ENCODE data around the gene KANSL1.
A peak's percentile ranks its signal among the peaks of the same experiment; 100 is the strongest.
"Not testable (repeated sequence)": the region's sequence is repeated elsewhere in the genome, so short reads cannot be mapped to it uniquely, and the experiment has no call there.

Gene KANSL1, protein sequence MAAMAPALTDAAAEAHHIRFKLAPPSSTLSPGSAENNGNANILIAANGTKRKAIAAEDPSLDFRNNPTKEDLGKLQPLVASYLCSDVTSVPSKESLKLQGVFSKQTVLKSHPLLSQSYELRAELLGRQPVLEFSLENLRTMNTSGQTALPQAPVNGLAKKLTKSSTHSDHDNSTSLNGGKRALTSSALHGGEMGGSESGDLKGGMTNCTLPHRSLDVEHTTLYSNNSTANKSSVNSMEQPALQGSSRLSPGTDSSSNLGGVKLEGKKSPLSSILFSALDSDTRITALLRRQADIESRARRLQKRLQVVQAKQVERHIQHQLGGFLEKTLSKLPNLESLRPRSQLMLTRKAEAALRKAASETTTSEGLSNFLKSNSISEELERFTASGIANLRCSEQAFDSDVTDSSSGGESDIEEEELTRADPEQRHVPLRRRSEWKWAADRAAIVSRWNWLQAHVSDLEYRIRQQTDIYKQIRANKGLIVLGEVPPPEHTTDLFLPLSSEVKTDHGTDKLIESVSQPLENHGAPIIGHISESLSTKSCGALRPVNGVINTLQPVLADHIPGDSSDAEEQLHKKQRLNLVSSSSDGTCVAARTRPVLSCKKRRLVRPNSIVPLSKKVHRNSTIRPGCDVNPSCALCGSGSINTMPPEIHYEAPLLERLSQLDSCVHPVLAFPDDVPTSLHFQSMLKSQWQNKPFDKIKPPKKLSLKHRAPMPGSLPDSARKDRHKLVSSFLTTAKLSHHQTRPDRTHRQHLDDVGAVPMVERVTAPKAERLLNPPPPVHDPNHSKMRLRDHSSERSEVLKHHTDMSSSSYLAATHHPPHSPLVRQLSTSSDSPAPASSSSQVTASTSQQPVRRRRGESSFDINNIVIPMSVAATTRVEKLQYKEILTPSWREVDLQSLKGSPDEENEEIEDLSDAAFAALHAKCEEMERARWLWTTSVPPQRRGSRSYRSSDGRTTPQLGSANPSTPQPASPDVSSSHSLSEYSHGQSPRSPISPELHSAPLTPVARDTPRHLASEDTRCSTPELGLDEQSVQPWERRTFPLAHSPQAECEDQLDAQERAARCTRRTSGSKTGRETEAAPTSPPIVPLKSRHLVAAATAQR (N-terminal part only)

DNA sequence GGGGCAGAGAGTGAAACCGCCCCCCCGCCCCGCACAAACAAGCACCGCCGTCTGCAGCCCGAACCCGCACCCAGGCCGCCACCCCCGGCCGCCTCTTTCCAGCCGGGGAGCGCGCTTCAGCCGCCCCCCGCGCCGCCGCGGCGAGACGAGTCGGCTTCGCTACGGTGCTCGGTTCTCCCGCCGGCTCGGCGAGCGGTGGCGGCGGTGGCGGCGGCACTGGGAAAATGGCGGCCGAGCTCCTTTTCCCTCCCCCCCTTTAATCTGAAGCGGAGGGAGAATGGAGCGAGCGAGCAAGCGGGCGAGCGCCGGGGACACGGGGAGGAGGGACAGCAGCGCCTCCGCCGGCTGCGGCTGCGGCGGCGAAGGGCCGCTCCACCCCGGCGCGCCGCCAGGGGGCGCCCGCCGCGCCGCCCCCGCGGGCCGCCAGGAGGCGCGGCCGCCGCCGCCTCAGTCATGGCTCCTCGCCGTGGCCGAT lies at the start of gene KANSL1:
KANSL1 (minus strand) TSS at position 279 of the 475 bp plus-strand sequence. CDS start 21,286 bp downstream, outside the sequence.
- no peaks in the 10 kb centered on the region for H3K36me3 ChIP-seq (ENCODE audit: insufficient read depth, low read length)
- H3K4me1 ChIP-seq (ENCODE audit: insufficient read depth, low read length) = peaks cover 12% of the 10 kb centered on the region
- peak within 1 kb of the TSS; percentile 99 for H3K9ac ChIP-seq (ENCODE audit: low read depth, low read length)
- H3K9me3 ChIP-seq (ENCODE audit: control insufficient read depth, insufficient read depth, low read length) = peaks cover 7% of the 10 kb centered on the region; the same call in 1 of the 2 replicates

DNA sequence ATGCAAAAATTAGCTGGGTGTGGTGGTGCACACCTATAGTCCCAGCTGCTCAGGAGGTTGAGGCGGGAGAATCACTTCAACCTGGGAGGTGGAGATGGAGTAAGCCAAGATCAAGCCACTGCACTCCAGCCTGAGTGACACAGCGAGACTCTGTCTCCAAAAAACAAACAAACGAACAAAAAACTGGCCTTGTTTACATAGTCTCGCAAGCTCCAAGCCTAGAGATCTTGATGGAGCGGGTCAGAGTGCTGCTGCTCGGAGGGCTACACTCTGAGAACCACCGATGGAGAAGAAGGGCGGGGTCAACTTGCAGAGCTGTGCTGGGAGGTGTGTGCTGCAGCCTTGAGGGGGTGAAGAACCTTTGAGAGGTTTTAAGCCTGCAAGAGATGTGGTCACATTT lies 38.1 kb upstream of the KANSL1 start:
- H3K9ac ChIP-seq (ENCODE audit: low read depth, low read length); H3K4me1 ChIP-seq (ENCODE audit: insufficient read depth, low read length); H3K36me3 ChIP-seq (ENCODE audit: insufficient read depth, low read length); H3K9me3 ChIP-seq (ENCODE audit: control insufficient read depth, insufficient read depth, low read length): not testable (repeated sequence)

DNA sequence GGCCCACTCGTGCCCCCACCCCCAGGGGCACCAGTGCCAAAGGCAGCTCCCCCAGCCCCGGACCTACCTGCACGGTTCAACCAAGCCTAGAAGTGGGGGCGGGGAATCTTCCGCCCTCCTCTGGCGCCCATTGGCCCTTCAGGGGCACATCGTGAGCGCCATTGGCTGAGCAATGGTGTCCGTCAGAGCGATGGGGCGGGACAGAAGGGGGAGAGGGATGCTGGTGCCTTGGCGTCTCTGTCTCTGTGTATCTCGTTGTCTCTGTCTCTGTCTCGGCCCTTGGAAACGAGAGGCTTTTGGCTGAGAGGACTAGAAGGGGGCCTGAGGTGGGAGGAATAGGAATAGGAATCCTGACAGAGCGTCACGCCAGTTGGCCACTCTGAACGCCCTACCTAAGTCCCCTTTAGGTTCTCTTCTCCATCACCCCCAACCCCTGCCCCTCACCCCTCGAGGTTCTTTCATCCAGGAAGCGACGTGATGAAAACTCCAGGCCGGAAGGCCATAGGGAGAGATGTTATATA lies 32.1 kb upstream of the KANSL1 start:
- not testable (repeated sequence) for H3K4me1 ChIP-seq (ENCODE audit: insufficient read depth, low read length); H3K9me3 ChIP-seq (ENCODE audit: control insufficient read depth, insufficient read depth, low read length); H3K36me3 ChIP-seq (ENCODE audit: insufficient read depth, low read length)
- H3K9ac ChIP-seq (ENCODE audit: low read depth, low read length) = peak overlapping the region; percentile 36; the same call in 1 of the 2 replicates

DNA sequence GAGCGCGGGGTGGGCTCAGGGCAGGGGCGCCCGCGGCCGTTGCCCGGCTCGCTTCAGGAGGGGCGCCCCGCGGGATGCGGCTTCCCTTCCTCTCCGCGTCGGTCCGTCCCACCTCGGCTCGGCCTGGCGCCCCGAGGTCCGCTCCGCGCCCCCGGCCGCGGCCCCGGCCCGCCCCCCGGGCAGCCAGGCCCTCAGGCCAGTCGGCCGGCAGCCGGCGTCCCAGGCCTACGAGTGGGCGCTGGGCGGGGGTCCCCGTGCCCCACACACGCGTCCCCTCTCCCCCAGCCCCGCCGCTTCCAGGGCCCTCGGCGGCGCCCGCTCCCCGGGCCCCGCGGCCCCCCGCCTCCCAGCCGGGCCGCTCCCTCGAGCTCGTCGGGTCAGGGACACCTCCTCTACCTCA lies 31.6 kb upstream of the KANSL1 start:
- not testable (repeated sequence) for H3K4me1 ChIP-seq (ENCODE audit: insufficient read depth, low read length); H3K9me3 ChIP-seq (ENCODE audit: control insufficient read depth, insufficient read depth, low read length); H3K36me3 ChIP-seq (ENCODE audit: insufficient read depth, low read length)
- H3K9ac ChIP-seq (ENCODE audit: low read depth, low read length) = peak overlapping the region; percentile 36; the same call in 1 of the 2 replicates

DNA sequence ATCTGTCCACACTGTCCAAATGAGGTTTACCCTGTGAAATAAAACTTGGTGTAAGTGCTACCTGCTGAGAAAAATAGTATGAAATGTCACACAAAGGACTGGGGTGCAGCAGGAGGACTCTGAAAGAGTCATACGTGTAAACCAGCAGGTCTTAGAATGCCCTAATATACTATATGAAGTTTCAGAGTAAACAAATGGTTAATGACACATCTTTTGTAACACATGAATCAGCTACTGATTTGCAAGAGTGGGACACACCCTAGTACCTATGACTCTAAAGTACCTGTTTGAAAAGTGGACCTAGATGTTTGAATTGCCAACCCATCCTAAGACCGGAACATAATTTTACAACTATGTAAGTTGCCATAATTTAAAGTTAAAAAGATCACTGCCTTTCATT lies 29.8 kb upstream of the KANSL1 start:
- H3K36me3 ChIP-seq (ENCODE audit: insufficient read depth, low read length); H3K9me3 ChIP-seq (ENCODE audit: control insufficient read depth, insufficient read depth, low read length); H3K4me1 ChIP-seq (ENCODE audit: insufficient read depth, low read length); H3K9ac ChIP-seq (ENCODE audit: low read depth, low read length): not testable (repeated sequence)

DNA sequence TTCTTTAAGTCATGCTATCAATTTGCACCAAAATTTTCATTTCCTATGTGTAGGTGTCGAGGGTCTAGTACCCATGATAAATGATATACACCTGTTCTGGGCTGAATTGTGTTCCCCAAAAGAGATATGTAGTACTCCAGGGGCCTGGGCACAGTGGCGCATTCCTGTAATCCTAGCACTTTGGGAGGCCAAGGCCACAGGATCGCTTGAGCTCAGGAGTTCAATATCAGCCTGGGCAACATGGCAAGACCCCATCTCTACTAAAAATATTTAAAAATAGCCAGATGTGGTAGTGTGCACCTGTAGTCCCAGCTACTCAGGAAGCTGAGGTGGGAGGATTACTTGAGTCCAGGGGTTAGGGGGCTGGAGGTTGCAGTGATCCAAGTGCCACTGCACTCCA lies 23.5 kb upstream of the KANSL1 start:
- H3K9me3 ChIP-seq (ENCODE audit: control insufficient read depth, insufficient read depth, low read length) = no peaks in the 10 kb centered on the region
- peaks cover 5% of the 10 kb centered on the region; the same call in 1 of the 2 replicates for H3K36me3 ChIP-seq (ENCODE audit: insufficient read depth, low read length)
- H3K9ac ChIP-seq (ENCODE audit: low read depth, low read length) = no peak overlapping the region
- 0 out of 2 replicates have a peak, but pooled peaks cover 3% of the 10 kb centered on the region for H3K4me1 ChIP-seq (ENCODE audit: insufficient read depth, low read length)

DNA sequence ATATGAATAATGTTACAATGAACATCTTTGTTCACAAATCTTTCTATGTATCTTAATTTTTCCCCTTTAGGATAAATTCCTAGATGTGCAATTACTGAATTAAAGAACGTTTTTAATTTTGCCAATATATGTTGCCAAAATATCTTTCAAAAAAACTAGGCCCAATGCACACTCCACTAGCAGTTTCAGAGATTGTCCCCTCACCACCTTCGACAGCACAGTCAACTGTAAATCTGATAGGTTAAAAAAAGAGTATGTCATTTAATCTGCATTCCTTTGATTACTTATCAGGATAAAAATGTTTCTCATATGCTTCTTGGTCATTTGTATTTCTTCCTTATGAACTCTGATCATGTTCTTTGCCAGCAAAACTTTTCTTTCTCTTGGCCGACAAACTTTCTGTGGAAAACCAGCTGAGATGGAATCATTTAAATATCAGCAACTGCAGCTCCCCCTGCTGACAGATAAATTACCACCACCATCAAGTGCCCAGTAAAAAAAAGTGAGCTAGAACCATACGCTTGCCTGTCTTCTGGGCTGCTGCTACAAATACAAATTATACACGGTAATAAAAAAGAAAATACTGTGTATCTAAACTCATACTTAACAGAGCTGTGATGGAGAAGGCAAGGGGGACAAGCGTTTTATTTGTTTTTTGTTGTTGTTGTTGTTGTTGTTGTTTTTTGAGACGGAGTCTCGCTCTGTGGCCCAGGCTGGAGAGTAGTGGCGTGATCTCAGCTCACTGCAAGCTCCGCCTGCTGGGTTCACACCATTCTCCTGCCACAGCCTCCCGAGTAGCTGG lies 19.6 kb upstream of the KANSL1 start:
- 0 out of 2 replicates have a peak, but pooled peaks cover 3% of the 10 kb centered on the region for H3K4me1 ChIP-seq (ENCODE audit: insufficient read depth, low read length)
- peaks cover 2% of the 10 kb centered on the region; the same call in 1 of the 2 replicates for H3K36me3 ChIP-seq (ENCODE audit: insufficient read depth, low read length)
- H3K9me3 ChIP-seq (ENCODE audit: control insufficient read depth, insufficient read depth, low read length) = no peaks in the 10 kb centered on the region
- H3K9ac ChIP-seq (ENCODE audit: low read depth, low read length) = no peak overlapping the region

DNA sequence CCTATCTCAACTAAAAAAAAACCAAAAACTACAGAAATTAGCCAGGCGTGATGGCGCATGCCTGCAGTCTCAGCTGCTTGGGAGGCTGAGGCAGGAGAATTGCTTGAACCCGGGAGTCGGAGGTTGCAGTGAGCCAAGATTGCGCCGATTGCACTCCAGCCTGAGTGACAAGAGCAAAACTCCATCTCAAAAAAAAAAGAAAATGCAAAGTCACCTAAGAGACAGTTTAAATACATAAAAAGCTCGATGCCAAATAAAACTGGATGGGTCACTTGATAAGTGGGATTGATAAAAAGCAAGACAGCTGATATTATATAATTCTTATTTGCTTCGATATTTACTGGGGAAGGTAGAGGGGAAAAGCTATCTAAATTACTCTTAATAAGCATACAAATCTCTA lies 15.8 kb upstream of the KANSL1 start:
- Histone ChIP-seq H3K4me1 (ENCODE audit: insufficient read depth, low read length) (0 out of 2 replicates have a peak, but pooled peaks cover 3% of the 10 kb centered on the region), H3K36me3 (ENCODE audit: insufficient read depth, low read length) (peaks cover 2% of the 10 kb centered on the region), H3K9ac (ENCODE audit: low read depth, low read length) (no peak overlapping the region), H3K9me3 (ENCODE audit: control insufficient read depth, insufficient read depth, low read length) (no peaks in the 10 kb centered on the region)

DNA sequence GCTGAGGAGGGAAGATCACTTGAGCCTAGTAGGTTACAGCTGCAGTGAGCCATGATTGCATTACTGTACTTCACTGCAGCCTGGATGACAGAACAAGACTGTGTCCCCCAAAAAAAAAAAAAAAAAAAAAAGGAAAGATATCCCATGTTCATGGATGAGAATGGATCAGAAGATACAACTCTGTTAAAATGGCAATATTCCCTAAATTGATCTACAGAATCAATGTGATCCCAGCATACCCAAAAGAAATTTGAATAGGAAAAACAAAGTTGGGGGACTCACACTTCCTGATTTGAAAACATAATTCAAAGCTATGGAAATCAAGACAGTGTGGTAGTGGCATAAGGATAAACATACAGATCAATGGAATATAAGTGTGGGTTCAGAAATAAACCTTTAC lies 12.7 kb upstream of the KANSL1 start:
- Histone ChIP-seq H3K36me3 (ENCODE audit: insufficient read depth, low read length) (peaks cover 2% of the 10 kb centered on the region), H3K9ac (ENCODE audit: low read depth, low read length) (no peak overlapping the region), H3K4me1 (ENCODE audit: insufficient read depth, low read length) (no peaks in the 10 kb centered on the region), H3K9me3 (ENCODE audit: control insufficient read depth, insufficient read depth, low read length) (no peaks in the 10 kb centered on the region)

DNA sequence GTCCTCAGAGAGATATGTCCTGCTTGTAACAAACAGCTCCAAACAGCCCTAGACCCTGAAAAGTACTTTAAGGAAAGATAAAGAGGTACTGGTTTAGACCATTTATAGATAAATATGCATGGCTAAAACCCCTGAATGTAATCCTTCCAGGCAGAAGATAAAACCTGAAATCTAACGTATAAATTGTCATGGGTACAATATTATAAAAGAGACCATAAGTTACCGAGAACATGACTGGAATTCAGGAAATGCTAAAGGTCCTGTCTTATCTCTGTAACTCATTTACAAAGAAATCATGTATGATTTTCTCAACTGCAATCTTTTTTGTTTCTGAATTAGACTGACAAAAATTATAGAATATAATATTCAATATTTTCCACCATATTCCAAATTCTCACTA lies 9.2 kb upstream of the KANSL1 start:
- peaks cover 11% of the 10 kb centered on the region; the same call in 1 of the 2 replicates for H3K9me3 ChIP-seq (ENCODE audit: control insufficient read depth, insufficient read depth, low read length)
- H3K4me1 ChIP-seq (ENCODE audit: insufficient read depth, low read length) = no peaks in the 10 kb centered on the region
- H3K9ac ChIP-seq (ENCODE audit: low read depth, low read length) = no peak overlapping the region
- H3K36me3 ChIP-seq (ENCODE audit: insufficient read depth, low read length) = no peaks in the 10 kb centered on the region; the same call in 1 of the 2 replicates

DNA sequence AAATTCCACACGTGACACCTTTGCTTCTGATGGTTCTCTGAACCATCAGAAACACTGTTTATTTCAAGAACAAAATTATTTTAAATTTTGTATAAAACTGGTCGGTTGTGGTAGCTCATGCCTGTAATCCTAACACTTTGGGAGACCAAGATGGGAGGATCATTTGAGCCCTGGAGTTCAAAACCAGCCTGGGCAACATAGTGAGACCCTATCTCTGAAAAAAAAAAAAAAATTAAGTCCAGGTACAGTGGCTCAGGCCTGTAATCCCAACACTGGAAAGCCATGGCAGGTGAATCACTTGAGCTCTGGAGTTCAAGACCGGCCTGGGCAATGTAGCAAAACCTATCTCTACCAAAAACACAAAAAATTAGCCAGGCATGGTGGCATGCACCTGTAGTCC lies 8.3 kb upstream of the KANSL1 start:
- Histone ChIP-seq H3K4me1 (ENCODE audit: insufficient read depth, low read length) (no peaks in the 10 kb centered on the region), H3K9ac (ENCODE audit: low read depth, low read length) (no peak overlapping the region), H3K36me3 (ENCODE audit: insufficient read depth, low read length) (no peaks in the 10 kb centered on the region; the same call in 1 of the 2 replicates), H3K9me3 (ENCODE audit: control insufficient read depth, insufficient read depth, low read length) (peaks cover 12% of the 10 kb centered on the region; the same call in 1 of the 2 replicates)

DNA sequence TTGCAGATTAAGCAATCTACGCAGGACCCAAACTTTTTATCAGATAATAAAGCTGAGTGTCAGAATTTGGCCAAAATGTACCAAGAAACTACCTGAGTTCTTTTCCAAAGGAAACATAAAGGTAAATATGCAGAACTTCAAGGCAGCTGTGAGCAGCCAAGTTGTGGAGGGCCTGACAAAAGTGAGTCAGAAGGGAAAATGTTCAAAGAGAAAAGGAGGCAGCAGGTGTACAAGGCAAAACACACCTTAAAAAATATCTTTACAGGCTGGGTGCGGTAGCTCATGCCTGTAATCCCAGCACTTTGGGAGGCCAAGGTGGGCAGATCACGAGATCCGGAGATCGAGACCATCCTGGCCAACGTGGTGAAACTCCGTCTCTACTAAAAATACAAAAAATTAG lies 7.0 kb upstream of the KANSL1 start:
- no peaks in the 10 kb centered on the region for H3K4me1 ChIP-seq (ENCODE audit: insufficient read depth, low read length)
- no peaks in the 10 kb centered on the region for H3K36me3 ChIP-seq (ENCODE audit: insufficient read depth, low read length)
- H3K9me3 ChIP-seq (ENCODE audit: control insufficient read depth, insufficient read depth, low read length) = peaks cover 12% of the 10 kb centered on the region; the same call in 1 of the 2 replicates
- no peak overlapping the region for H3K9ac ChIP-seq (ENCODE audit: low read depth, low read length)

DNA sequence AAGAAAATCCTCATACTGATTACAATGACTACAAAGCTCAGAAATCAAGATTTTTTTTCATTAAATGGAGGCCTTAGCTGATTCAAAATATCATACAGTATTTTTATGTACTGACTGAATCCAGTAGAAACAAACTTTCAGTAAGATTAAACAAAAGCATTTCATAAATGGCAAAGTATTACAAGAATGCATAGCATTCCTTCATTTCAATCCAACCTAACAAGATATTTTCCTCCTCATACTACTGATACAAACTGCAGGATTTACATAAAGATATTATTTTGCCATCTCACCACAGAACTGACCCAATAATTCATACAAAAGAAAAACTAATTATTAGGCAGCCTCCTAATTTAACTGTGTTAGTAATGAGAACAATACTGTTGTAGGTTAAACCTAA lies 6.2 kb upstream of the KANSL1 start:
- no peak overlapping the region for H3K9ac ChIP-seq (ENCODE audit: low read depth, low read length)

More for the DNA sequence above, 6.2 kb upstream of the KANSL1 start:
- Histone ChIP-seq H3K4me1 (ENCODE audit: insufficient read depth, low read length) (no peaks in the 10 kb centered on the region), H3K36me3 (ENCODE audit: insufficient read depth, low read length) (no peaks in the 10 kb centered on the region), H3K9me3 (ENCODE audit: control insufficient read depth, insufficient read depth, low read length) (peaks cover 12% of the 10 kb centered on the region; the same call in 1 of the 2 replicates)

Data from ES-I3 (cell line).